ENCODE data around the gene SEC61A1. TPM values are rescaled to one million over a fixed set of nuclear protein-coding genes. Genes with fewer than 3 reads are reported as not detected.

SEC61A1 gene
- total RNA-seq, 2 donors from 2014 or later = 152 to 174 TPM

GRCh38 chr3:128016502-128016901 lies 35.7 kb upstream of the SEC61A1 start:
- H3K4me3 ChIP-seq (ENCODE audit: low read length) = no peak overlapping the region
- WGBS, 2 experiments (ENCODE audit: insufficient coverage in 1 of 2, insufficient read length in 1 of 2) = 94 to 100% methylated on average over 1 of the region's 1 CpG
- no peak overlapping the region for H3K27ac ChIP-seq (ENCODE audit: low read depth, low read length)
- H3K9me3 Mint-ChIP-seq = peaks cover 22% of the 10 kb centered on the region
- H3K36me3 Mint-ChIP-seq (ENCODE audit: low read depth) = no peaks in the 10 kb centered on the region
- no peak for TF ChIP-seq CTCF (conservative IDR thresholded peaks at IDR 0.05)
- peaks cover 9% of the 10 kb centered on the region for H3K9me3 ChIP-seq (ENCODE audit: control insufficient read depth, low read length)
- no peaks in the 10 kb centered on the region for H3K36me3 ChIP-seq (ENCODE audit: control insufficient read depth, insufficient read depth, low read length)
- no peaks in the 10 kb centered on the region for H3K27me3 ChIP-seq (ENCODE audit: control insufficient read depth, insufficient read depth, low read length, poor library complexity, severe bottlenecking)
- H3K4me3 Mint-ChIP-seq = no peak overlapping the region
- no peak overlapping the region for H3K9ac ChIP-seq (ENCODE audit: extremely low read depth, low read length, poor library complexity, severe bottlenecking)
- no peak overlapping the region for H3K27ac Mint-ChIP-seq
- DNase-seq = no peak
- H3K4me1 Mint-ChIP-seq = peaks cover 1% of the 10 kb centered on the region
- H3K4me1 ChIP-seq (ENCODE audit: control insufficient read depth, insufficient read depth, low read length) = no peaks in the 10 kb centered on the region
- no peaks in the 10 kb centered on the region for H3K27me3 Mint-ChIP-seq (ENCODE audit: insufficient read depth)

- peaks cover 8% of the 10 kb centered on the region for H3K9me3 Mint-ChIP-seq
- no peak overlapping the region for H3K9ac ChIP-seq (ENCODE audit: extremely low read depth, low read length, poor library complexity, severe bottlenecking)
- no peak overlapping the region for H3K27ac Mint-ChIP-seq
- H3K4me1 Mint-ChIP-seq = no peaks in the 10 kb centered on the region
- H3K9me3 ChIP-seq (ENCODE audit: control insufficient read depth, low read length) = peaks cover under 1% of the 10 kb centered on the region
- no peaks in the 10 kb centered on the region for H3K4me1 ChIP-seq (ENCODE audit: control insufficient read depth, insufficient read depth, low read length)
- no peaks in the 10 kb centered on the region for H3K36me3 Mint-ChIP-seq (ENCODE audit: low read depth)
- DNase-seq = no peak
- no peaks in the 10 kb centered on the region for H3K36me3 ChIP-seq (ENCODE audit: control insufficient read depth, insufficient read depth, low read length)
- H3K4me3 ChIP-seq (ENCODE audit: low read length) = no peak overlapping the region
- H3K27me3 Mint-ChIP-seq (ENCODE audit: insufficient read depth) = peaks cover 14% of the 10 kb centered on the region
- TF ChIP-seq CTCF (conservative IDR thresholded peaks at IDR 0.05) = no peak
- H3K27ac ChIP-seq (ENCODE audit: low read depth, low read length) = no peak overlapping the region
- no peak overlapping the region for H3K4me3 Mint-ChIP-seq
- H3K27me3 ChIP-seq (ENCODE audit: control insufficient read depth, insufficient read depth, low read length, poor library complexity, severe bottlenecking) = peaks cover 5% of the 10 kb centered on the region
- 87 to 94% methylated on average over 5 to 10 of the region's 10 CpGs for WGBS, 2 experiments (ENCODE audit: insufficient coverage in 1 of 2, insufficient read length in 1 of 2)
Observed at GRCh38 chr3:128021768-128022372, 30.4 kb upstream of the SEC61A1 start.

- H3K27me3 Mint-ChIP-seq (ENCODE audit: insufficient read depth) = peaks cover 6% of the 10 kb centered on the region
- no peaks in the 10 kb centered on the region for H3K36me3 Mint-ChIP-seq (ENCODE audit: low read depth)
- Histone ChIP-seq H3K9me3 (ENCODE audit: control insufficient read depth, low read length) (no peaks in the 10 kb centered on the region), H3K4me1 (ENCODE audit: control insufficient read depth, insufficient read depth, low read length) (no peaks in the 10 kb centered on the region), H3K27me3 (ENCODE audit: control insufficient read depth, insufficient read depth, low read length, poor library complexity, severe bottlenecking) (peaks cover 6% of the 10 kb centered on the region), H3K4me3 (ENCODE audit: low read length) (no peak overlapping the region), H3K36me3 (ENCODE audit: control insufficient read depth, insufficient read depth, low read length) (no peaks in the 10 kb centered on the region), H3K9ac (ENCODE audit: extremely low read depth, low read length, poor library complexity, severe bottlenecking) (no peak overlapping the region), H3K27ac (ENCODE audit: low read depth, low read length) (no peak overlapping the region)
- no peaks in the 10 kb centered on the region for H3K9me3 Mint-ChIP-seq
- H3K4me3 Mint-ChIP-seq = no peak overlapping the region
- no peak overlapping the region for H3K27ac Mint-ChIP-seq
- no peak for TF ChIP-seq CTCF (conservative IDR thresholded peaks at IDR 0.05)
- peaks cover 4% of the 10 kb centered on the region for H3K4me1 Mint-ChIP-seq
- DNase-seq = no peak
Observed at GRCh38 chr3:128033102-128033501, 19.1 kb upstream of the SEC61A1 start.
